ACC112 (cell line): ENCODE measurements around the gene STXBP2.

Experiments
- H2AFZ ChIP-seq: fragments of 200-600 bp; sonication (generic); one replicate; pipeline ENCODE4 v1.6.0; 2017; ENCODE audit warnings: antibody characterized with exemption, low read length; ENCODE audit not compliant: unreplicated experiment
- H3K27ac ChIP-seq: fragments of 200-600 bp; sonication (generic); 2 replicates; pipeline ENCODE4 v1.5.1; 2014; ENCODE audit warnings: low read depth, mild to moderate bottlenecking, antibody characterized with exemption, low read length, moderate library complexity
- H3K27me3 ChIP-seq: fragments of 200-600 bp; sonication (generic); 2 replicates; pipeline ENCODE4 v1.6.1; 2014; ENCODE audit warnings: mild to moderate bottlenecking, antibody characterized with exemption, low read length, moderate library complexity, mixed read lengths; ENCODE audit not compliant: insufficient read depth
- H3K36me3 ChIP-seq: fragments of 200-600 bp; sonication (generic); 2 replicates; pipeline ENCODE4 v1.6.1; 2016; ENCODE audit warnings: mild to moderate bottlenecking, antibody characterized with exemption, low read length, moderate library complexity, mixed read lengths; ENCODE audit not compliant: insufficient read depth
- H3K4me1 ChIP-seq: fragments of 200-600 bp; sonication (generic); one replicate; pipeline ENCODE4 v1.6.1; 2016; ENCODE audit warnings: low read length, mixed read lengths; ENCODE audit not compliant: insufficient read depth, unreplicated experiment, control insufficient read depth
- H3K4me3 ChIP-seq: fragments of 200-600 bp; sonication (generic); 2 replicates; pipeline ENCODE4 v1.5.1; 2014; ENCODE audit warnings: mild to moderate bottlenecking, low read depth, low read length
- H3K79me2 ChIP-seq: fragments of 200-600 bp; sonication (generic); one replicate; pipeline ENCODE4 v1.6.0; 2016; ENCODE audit warnings: low read length; ENCODE audit not compliant: control insufficient read depth, unreplicated experiment, insufficient read depth

Gene STXBP2

GRCh38 chr19:7645163-7645562 lies 8.3 kb downstream of the STXBP2 start:
- Histone ChIP-seq H3K27me3 (no peaks in the 10 kb centered on the region), H3K79me2 (no peaks in the 10 kb centered on the region), H3K4me3 (no peak overlapping the region), H3K4me1 (no peaks in the 10 kb centered on the region), H2AFZ (no peak overlapping the region), H3K36me3 (no peaks in the 10 kb centered on the region), H3K27ac (no peak overlapping the region)

- Histone ChIP-seq H2AFZ (no peak overlapping the region), H3K4me1 (no peaks in the 10 kb centered on the region), H3K27me3 (no peaks in the 10 kb centered on the region), H3K79me2 (no peaks in the 10 kb centered on the region), H3K27ac (no peak overlapping the region), H3K36me3 (no peaks in the 10 kb centered on the region), H3K4me3 (no peak overlapping the region)
Measured at GRCh38 chr19:7645656-7646425, 8.9 kb downstream of the STXBP2 start.

GRCh38 chr19:7646426-7646700 lies 9.5 kb downstream of the STXBP2 start:
- Histone ChIP-seq H3K4me3 (no peak overlapping the region), H3K36me3 (no peaks in the 10 kb centered on the region), H3K4me1 (no peaks in the 10 kb centered on the region), H3K27me3 (no peaks in the 10 kb centered on the region), H3K27ac (no peak overlapping the region), H2AFZ (no peak overlapping the region), H3K79me2 (no peaks in the 10 kb centered on the region)

- H3K4me3 ChIP-seq, result no peak overlapping the region
- no peak overlapping the region for H2AFZ ChIP-seq
- no peaks in the 10 kb centered on the region for H3K27me3 ChIP-seq
- H3K36me3 ChIP-seq, result no peaks in the 10 kb centered on the region
- no peak overlapping the region for H3K27ac ChIP-seq
- no peaks in the 10 kb centered on the region for H3K79me2 ChIP-seq
- H3K4me1 ChIP-seq, result no peaks in the 10 kb centered on the region
Measured at GRCh38 chr19:7647156-7647555, 10.2 kb downstream of the STXBP2 start.

GRCh38 chr19:7648265-7649014 lies 11.5 kb downstream of the STXBP2 start:
- H3K27ac ChIP-seq, result no peak overlapping the region
- H3K27me3 ChIP-seq, result no peaks in the 10 kb centered on the region
- H2AFZ ChIP-seq, result no peak overlapping the region
- no peaks in the 10 kb centered on the region for H3K36me3 ChIP-seq
- no peaks in the 10 kb centered on the region for H3K4me1 ChIP-seq
- no peaks in the 10 kb centered on the region for H3K79me2 ChIP-seq
- H3K4me3 ChIP-seq, result no peak overlapping the region

GRCh38 chr19:7650148-7650547 lies 13.2 kb downstream of the STXBP2 start:
- Histone ChIP-seq H2AFZ (no peak overlapping the region), H3K79me2 (no peaks in the 10 kb centered on the region), H3K4me1 (no peaks in the 10 kb centered on the region), H3K36me3 (no peaks in the 10 kb centered on the region), H3K27me3 (no peaks in the 10 kb centered on the region), H3K27ac (no peak overlapping the region), H3K4me3 (no peak overlapping the region)

- Histone ChIP-seq H3K27ac (no peak overlapping the region), H3K4me3 (peak overlapping the region; percentile 60), H3K27me3 (no peaks in the 10 kb centered on the region), H2AFZ (no peak overlapping the region), H3K36me3 (no peaks in the 10 kb centered on the region), H3K79me2 (no peaks in the 10 kb centered on the region), H3K4me1 (no peaks in the 10 kb centered on the region)
Measured at GRCh38 chr19:7652061-7652641, 15.2 kb downstream of the STXBP2 start.

GRCh38 chr19:7654401-7654800 lies 17.5 kb downstream of the STXBP2 start:
- Histone ChIP-seq H3K4me3 (no peak overlapping the region), H3K4me1 (no peaks in the 10 kb centered on the region), H3K36me3 (no peaks in the 10 kb centered on the region), H3K79me2 (no peaks in the 10 kb centered on the region), H2AFZ (no peak overlapping the region), H3K27me3 (no peaks in the 10 kb centered on the region), H3K27ac (no peak overlapping the region)

GRCh38 chr19:7655581-7655980 lies 18.7 kb downstream of the STXBP2 start:
- no peak overlapping the region for H3K4me3 ChIP-seq
- no peaks in the 10 kb centered on the region for H3K79me2 ChIP-seq
- H3K27me3 ChIP-seq, result no peaks in the 10 kb centered on the region
- H3K4me1 ChIP-seq, result no peaks in the 10 kb centered on the region
- H3K36me3 ChIP-seq, result no peaks in the 10 kb centered on the region
- H2AFZ ChIP-seq, result no peak overlapping the region
- H3K27ac ChIP-seq, result no peak overlapping the region

- Histone ChIP-seq H3K4me3 (no peak overlapping the region), H3K4me1 (no peaks in the 10 kb centered on the region), H3K79me2 (no peaks in the 10 kb centered on the region), H3K27me3 (peaks cover 11% of the 10 kb centered on the region; the same call in 1 of the 2 replicates), H2AFZ (no peak overlapping the region), H3K27ac (no peak overlapping the region), H3K36me3 (no peaks in the 10 kb centered on the region)
Measured at GRCh38 chr19:7657131-7657751, 20.3 kb downstream of the STXBP2 start.
